ENCODE results near the gene TNNT2.

TNNT2 gene

DNA sequence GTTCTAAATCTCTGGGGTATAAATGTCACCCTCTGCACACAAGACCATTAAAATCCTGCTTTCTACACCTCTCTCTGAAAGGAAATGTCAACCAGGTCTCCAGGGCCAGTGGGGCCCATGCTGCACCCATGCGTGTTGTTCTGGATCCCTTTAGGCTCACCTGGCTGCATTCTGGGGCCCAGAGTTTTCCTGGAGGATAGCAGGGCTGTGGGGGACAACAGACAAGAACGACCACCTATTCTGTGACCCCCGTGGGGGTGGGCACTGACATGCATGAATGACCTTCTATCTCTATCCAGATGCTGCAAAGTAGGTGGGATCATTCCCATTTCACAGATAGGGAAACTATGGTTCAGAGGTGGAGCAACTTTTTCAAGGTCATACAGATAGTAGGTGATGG lies 41.6 kb downstream of the TNNT2 start:
- no peak for DNase-seq (ENCODE audit: low read depth in 1 of 2, low spot score in 1 of 2)

DNA sequence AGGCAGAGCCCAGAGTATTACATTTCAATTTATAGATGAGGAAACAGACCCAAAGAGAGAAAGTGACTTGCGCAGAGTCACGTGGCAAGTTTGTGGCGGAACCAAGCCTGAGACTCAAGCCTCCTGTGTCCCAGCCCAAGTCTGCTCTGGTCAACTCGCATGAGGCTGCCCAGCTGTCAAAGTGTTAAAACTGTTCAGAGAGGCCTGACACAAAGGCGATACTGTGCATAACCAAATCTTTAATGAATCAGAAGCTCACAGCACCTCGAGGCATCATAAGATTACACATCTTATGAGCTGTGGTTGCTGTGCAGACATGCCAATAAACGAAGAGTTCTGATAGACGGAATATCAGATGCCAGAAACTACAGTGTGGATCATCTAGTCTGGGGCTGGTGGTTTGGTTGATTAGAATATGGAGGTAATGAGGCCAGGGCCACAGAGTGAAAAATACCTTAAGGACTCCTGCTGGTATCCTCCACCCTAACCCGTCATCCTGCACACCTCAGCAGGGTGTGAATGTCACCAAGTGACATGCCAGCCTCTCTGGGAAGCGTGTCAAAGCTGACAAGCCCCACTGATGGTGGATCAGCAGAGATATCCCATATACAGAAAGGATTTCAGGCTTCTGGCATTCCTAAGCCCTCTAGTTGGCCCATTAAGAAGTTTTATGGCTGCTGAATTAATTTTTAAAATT lies 42.2 kb downstream of the TNNT2 start:
- no peak for DNase-seq (ENCODE audit: low read depth in 1 of 2, low spot score in 1 of 2)

DNA sequence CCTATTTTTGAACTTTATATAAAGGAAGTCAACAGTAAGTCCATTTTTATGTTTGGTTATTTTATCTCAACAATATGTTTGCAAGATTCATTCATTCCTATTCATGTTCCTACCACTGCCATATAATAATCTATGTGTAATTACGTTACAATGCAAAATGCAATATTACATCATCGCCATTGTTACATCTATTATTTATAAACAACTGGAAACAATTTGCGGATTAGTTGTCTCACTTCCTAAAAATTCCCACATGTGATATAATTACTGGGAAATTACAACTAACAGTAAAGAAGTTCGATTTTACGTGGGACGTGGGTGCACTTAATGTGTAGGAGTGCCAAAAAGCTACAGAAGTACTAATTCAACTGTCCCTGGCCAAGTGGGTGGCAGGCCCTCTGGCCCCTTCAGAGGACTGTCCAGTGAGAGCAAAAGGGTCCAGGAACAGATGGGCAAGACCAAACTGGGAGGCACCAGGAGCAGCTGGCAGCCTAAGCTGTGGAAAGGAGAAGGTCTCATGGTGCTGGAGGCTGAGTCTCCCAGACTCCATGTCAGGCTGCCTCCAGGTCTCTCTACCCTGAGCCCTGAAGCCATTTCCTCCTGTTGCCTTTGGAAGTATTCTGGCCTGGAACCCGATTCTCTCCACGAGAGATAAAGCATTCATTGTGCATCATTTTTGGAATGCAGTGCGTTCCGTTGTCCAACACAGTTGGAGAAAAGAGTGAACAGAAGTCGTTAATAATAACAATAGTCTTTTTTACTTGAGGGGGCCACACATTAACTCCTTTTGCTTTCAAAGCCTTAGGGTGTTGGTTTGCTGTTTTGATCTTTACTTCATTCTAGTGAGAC lies 42.9 kb downstream of the TNNT2 start:
- no peak for DNase-seq (ENCODE audit: low read depth in 1 of 2, low spot score in 1 of 2)

DNA sequence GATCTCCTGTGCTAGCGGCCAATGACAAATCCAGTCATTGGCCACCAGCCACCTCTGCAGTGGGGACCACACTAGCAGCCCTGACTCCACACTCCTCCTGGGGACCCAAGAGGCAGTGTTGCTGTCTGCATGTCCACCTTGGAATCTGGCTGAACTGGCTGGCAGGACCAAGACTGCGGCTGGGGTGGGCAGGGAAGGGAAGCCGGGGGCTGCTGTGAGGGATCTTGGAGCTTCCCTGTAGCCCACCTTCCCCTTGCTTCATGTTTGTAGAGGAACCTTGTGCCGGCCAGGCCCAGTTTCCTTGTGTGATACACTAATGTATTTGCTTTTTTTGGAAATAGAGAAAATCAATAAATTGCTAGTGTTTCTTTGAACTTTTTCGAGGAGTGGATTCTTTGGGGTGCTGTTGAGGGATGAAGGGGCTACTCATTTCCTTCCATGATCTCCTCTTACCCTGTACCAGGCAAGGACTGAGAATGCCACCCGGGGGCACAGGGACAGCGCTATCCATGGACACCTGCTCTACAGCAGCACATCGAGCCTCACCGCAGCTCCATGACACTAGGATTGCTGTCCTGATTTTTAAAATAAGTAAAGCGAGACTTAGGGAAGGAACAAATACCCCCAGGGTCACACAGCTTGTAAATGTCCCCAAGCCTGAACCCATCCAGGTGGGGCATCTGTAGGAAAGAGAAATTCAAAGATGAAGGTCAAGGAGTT lies 44.7 kb downstream of the TNNT2 start:
- DNase-seq (ENCODE audit: low read depth in 1 of 2, low spot score in 1 of 2): no peak

DNA sequence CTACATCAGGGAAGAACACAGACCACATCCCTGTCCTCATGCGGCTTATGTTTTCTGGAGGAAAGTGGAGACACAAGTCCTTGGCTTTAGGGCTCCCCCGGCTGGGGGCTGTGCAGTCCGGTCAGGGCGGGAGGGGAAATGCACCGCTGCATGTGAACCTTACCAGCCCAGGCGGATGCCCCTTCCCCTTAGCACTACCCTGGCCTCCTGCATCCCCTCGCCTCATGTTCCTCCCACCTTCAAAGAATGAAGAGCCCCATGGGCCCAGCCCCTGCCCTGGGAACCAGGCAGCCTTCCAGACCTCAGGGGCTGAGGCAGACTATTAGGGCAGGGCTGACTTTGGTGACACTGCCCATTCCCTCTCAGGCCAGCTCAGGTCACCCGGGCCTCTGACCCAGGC lies 45.5 kb downstream of the TNNT2 start:
- no peak for DNase-seq (ENCODE audit: low read depth in 1 of 2, low spot score in 1 of 2)

DNA sequence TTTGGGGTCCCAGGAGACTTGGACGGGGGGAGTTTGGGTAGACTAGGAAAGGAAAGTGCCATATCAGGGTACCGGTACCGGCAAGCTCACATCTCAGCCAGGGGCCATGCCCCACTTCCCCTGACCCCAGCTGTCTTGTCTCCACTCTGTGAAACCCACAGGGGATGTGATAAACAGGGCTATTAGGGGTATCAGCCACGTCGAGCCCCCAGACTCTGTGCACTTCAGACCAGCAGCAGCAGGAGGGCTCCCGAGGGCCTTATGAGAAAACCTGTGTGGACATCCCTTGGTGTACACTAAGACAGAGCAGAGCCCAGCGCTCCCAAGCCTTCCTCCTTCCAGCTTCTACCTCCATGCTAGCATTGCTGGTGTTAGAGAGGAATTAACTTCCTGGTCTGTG lies 46.3 kb downstream of the TNNT2 start:
- DNase-seq (ENCODE audit: low read depth in 1 of 2, low spot score in 1 of 2): no peak

DNA sequence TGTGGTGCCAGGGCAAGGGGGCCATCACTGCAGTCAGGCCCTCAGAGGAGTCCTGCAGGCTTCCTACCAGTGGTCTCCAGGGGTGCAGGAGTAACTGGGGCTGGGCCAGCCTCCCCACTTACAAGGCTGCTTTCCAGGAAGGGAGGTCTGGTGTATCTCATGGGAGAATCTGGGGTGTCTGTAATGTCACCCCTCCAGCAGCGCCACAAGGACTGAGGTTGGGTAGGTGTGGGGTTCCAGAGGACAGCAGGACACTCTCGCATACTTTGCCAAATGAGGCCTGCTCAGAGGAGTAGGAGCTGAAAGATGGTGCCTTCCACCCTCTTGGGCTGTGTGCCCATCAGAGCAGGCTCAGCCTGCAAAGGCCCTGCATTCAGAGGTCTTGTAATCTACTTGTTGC lies 46.9 kb downstream of the TNNT2 start:
- DNase-seq (ENCODE audit: low read depth in 1 of 2, low spot score in 1 of 2): no peak

DNA sequence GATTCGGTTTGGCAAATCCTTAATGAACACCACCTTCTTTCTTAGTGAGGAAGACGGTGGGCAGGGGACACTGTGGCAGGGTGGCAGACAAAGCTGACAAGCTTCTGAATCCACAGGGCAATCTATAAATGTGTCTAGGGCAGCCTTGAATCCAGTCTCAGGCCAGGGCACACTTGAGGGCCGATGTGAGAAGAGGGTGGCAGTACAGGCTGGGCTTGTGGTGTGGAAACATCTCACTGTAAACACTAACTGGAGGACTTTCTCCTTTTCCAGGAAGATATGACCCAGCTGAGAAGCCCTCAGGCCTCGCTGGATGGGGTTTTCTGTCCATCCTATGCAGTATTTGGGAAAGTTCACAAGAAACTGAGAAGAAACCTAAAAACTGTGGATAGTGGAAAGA lies 47.7 kb downstream of the TNNT2 start:
- DNase-seq (ENCODE audit: low read depth in 1 of 2, low spot score in 1 of 2): no peak

DNA sequence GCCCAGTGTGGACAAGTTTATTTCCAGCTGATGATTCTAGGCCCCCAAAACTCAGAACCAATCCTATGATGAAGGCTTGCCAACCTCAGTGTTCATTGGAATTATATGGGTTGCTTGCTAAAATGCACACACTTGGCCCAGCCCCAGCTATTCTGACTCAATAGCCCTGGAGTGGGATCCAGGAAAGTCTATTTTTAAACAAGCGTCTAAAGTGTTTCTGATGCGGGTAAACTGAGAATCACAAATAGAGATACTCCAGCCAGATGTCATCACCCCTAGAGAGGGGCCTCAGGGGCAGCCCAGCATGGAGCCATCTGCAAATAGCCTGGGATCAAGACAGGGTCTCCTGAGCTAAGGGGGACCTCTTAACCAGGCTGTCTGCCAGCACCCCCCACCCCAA lies 48.2 kb downstream of the TNNT2 start:
- no peak for DNase-seq (ENCODE audit: low read depth in 1 of 2, low spot score in 1 of 2)

DNA sequence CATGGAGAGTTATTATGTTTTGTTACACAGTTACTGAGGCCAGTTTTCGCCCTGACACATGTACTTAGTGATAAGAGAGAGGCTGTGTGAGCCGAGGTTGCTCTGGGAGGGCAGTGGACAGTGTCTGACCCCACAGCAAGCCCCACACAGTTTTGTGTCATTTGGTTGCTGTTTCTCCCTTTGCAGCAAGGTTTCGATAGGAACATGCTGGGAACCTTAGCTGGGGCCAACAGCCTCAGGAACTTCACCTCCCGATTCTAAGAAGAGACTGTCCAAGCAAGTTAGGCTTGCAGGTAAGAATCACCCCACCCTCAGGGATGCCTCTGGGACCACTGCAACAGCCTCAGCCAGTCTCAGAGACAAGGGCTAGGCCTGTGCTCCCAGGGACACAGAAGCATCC lies 48.9 kb downstream of the TNNT2 start:
- no peak for DNase-seq (ENCODE audit: low read depth in 1 of 2, low spot score in 1 of 2)

DNA sequence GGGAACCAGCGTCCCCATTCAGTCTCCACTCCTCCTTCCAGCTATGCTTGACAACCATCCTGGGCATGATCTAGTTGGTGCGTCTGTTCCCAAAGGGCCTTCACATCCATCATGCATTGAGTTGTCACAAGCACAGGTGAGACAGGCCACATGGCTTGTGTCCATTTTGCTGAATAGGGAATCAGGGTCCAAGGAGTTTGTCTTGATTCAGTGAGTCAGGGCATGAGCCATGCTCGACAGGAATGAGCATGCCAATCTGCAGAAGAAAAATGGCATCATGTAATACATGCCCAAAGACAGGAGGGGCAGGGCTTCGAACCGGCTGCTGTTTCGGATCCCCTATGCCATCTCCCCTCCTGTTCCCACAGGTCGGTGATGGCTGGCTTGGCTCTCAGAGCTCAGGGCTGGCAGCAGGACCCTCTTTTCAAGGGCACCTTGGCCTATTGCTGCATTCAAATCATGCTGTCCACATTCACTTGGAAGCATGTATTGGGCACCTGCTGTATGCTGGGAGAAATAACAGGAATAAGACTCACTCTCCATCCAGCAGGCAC lies 49.7 kb downstream of the TNNT2 start:
- no peak for DNase-seq (ENCODE audit: low read depth in 1 of 2, low spot score in 1 of 2)

DNA sequence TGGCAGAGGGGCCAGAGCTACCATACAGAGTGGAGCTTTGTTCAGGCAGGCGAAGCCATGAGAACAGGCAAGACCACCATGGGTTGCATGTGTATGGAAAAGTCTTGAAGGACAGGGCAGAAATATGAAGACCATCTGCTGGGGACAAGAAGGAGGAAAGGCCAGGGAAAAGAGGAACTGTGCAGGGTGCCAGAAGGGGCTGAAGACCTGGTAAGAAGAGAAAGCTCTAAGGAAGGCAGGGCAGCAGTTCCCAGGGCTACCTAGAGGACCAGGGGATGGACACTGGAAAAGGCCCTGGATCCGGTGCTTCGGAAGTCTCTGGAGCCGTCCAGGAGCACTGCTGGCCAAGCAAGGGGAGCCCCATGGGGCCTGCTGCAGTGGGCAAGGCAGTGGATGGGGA lies 50.8 kb downstream of the TNNT2 start:
- no peak for DNase-seq (ENCODE audit: low read depth in 1 of 2, low spot score in 1 of 2)

DNA sequence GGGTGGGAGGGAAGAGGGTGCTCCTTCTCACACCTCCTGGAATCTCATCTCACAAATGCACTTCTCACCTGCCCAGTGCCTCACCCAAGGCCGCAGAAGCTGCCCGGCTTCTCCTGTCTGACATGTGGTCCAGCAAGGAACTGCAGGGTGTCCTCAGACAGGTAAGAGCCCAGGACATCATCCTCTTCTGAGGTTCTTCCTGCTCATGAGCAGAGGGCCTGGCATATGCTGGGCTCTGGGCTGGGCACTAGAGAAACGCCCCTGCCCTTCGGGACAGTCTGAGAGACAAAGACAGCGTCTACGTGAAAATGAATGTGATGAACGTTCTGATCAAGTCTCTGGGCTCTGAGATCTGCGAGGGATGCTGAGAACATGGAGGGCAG lies 51.8 kb downstream of the TNNT2 start:
- no peak for DNase-seq (ENCODE audit: low read depth in 1 of 2, low spot score in 1 of 2)

DNA sequence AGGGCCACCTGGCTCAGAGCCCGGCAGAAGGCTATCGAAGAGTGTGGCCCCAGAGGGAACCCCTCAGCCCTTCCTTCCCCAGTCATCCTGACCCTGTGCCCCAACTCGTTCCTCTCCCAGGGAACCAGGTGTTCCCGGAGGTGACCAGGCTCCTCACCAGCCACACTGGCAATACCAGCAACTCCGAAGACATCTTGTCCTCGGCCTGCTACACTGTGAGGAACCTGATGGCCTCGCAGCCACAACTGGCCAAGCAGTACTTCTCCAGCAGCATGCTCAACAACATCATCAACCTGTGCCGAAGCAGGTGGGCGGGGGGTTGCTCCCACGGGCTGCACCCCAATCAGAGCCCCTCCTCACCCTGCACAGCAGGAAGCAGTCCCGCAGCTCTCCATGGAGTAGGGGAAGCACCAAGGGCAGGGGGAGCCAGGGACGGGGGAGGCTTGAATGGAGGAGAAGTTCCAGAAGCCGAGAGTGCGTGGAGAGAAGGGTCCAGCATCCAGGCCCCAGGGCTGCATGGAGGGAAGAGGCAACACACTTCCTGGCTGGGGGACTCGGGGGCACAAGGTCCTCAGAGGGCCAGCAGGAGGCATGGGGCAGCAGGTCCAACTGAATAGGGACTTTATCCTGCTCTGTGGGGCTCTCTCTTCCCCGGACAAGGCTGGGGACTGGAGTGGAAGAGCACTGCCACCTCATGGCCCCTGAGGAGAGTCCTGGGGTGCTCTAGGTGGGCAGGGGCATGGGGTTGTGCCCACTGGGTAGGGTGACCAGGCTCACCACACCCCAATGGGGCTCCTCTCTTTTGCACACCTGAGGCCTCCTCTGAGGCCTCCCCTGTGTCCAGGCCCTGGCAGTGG lies 52.4 kb downstream of the TNNT2 start:
- no peak for DNase-seq (ENCODE audit: low read depth in 1 of 2, low spot score in 1 of 2)

DNA sequence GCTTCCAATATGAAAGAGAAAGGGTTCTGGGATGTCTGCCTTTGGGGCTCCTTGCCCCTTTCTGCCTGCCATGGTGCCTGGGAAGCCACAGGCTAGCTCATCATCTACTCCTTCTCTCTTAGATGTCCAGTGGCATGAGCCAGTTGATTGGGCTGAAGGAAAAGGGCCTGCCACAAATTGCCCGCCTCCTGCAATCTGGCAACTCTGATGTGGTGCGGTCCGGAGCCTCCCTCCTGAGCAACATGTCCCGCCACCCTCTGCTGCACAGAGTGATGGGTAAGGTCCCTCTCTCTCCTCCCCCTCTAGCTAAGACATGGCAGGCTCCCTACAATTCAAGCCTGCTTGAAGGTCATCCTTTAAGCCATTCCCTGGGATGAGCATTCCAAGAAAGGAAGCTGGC lies 53.2 kb downstream of the TNNT2 start:
- DNase-seq (ENCODE audit: low read depth in 1 of 2, low spot score in 1 of 2): no peak

DNA sequence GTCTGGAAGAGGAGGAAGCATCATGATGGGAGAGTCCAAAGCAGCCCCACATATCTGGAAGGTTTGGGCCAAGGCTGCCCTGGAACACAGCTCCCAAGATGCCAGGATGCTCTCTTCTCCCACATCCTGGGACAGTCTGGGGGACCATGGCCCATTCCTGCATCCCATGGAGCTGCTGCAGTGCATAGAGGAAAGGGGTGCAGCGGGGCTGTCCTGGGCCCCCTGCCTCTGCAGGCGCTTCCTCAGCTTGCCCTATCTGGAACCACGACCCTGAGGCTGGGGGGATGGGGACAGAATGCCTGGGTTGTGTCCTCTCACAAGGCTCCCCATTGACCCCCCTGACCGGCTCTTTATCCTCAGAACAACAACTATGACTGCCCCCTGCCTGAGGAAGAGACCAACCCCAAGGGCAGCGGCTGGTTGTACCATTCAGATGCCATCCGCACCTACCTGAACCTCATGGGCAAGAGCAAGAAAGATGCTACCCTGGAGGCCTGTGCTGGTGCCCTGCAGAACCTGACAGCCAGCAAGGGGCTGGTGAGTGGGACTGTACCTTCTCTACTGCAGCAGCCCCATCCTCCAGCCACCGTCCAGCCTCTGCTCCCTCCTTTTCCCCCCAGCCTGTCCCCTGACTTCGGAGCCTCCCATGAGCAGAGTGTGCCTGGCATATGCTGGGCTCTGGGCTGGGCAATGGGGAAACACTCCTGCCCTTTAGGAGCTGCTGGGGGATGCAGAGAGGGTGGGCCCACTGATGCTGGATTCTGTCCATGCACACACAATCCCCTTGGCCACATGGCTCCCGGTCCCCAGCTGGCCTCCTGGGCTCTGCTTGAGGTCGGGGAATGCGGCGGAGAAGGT lies 54.6 kb downstream of the TNNT2 start:
- no peak for DNase-seq (ENCODE audit: low read depth in 1 of 2, low spot score in 1 of 2)

DNA sequence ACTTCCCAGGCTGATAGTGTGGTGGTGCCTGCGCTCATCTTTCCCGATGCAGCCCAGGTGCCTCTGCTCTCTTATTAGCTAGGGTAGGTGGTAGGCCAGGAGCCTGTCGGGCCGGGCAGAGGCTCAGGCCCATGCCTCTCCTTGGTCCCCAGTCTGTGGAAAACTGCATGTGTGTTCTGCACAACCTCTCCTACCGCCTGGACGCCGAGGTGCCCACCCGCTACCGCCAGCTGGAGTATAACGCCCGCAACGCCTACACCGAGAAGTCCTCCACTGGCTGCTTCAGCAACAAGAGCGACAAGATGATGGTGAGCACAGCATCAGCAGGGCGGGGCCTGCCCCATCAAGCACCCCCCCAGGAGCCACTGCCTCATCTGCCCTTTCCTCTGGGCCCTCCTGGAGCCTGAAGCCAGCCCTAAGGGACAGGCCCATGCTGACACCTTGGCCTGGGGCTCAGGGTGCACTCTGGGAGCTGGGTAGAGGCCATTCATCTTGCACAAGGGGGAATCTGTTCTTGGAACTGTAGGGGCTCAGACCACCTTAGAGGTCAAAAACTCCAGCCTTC lies 55.6 kb downstream of the TNNT2 start:
- DNase-seq (ENCODE audit: low read depth in 1 of 2, low spot score in 1 of 2): no peak

DNA sequence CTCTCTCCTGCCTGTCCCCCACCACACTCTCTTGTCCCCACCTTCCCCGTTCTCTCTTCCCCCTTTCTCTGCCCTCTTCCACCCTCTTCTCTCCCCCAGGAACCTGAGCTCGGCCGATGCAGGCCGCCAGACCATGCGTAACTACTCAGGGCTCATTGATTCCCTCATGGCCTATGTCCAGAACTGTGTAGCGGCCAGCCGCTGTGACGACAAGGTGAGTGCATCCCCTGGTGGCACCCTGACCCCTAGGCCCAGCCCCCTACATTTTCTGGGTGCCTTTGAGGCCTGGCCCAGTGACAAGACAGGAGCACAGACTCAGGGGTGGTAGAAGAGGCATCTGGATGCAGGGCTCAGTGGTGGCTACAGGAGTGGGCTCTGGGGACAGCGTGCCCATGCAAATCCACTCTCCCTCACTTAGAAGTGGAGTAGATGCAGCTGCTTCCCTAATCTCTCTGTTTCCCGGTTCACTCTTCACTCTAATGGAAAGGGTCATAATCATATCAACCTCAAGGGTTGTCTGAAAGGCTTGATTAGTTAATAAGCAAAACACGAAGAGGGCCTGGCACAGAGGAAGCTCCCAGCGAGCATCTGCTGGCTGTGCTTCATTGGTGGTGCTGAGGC lies 57.2 kb downstream of the TNNT2 start:
- no peak for DNase-seq (ENCODE audit: low read depth in 1 of 2, low spot score in 1 of 2)

DNA sequence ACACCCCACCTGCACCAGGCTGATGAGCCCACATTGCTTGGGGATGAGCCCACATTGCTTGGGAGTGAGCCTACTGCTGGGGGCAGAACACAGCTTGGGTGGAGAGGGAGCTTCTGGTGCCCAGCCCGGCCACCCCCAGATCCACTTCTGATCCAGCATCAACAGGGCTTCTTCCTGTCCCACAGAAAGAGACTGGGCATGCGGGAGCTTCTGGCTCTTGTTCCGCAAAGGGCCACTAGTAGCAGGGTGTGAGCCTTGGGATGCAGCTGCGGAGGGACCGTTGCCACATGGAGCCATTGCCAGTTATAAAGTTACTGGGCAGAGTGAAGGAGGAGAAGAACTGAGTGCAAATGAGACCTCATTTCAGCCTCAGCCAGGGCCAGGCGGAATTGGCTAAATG lies 57.8 kb downstream of the TNNT2 start:
- no peak for DNase-seq (ENCODE audit: low read depth in 1 of 2, low spot score in 1 of 2)

Data from activated T-helper 1 cell treated with anti-CD3 and anti-CD28 coated beads, Interleukin-2, amount 50 U/mL, for 16 hours (primary cell).